ENCODE measurements around the gene DNAI4. TPM values are rescaled to one million over a fixed set of nuclear protein-coding genes. Genes with fewer than 3 reads are reported as not detected.

The DNAI4 gene
- total RNA-seq, 4 donors from 2014 or later = 6.2 to 26.5 (median 16.8) TPM

GRCh38 chr1:66834926-66835325, 89.7 kb downstream of the DNAI4 start:
- DNase-seq = no peak
- no peaks in the 10 kb centered on the region for H3K4me1 ChIP-seq
- no peak overlapping the region for H3K27ac ChIP-seq
- in situ Hi-C loops (cut with MboI; ENCODE audit: low pct_ligation_motif_present in 1 of 4, low pct_unique_long_range_greater_than_20kb in 1 of 4, low sequenced_read_pairs in 3 of 4) = no loop called here
- H3K27me3 ChIP-seq = no peaks in the 10 kb centered on the region
- intact Hi-C loops (cut with DNase I; ENCODE audit: low total_unique reads) = no loop called here
- no peak overlapping the region for H3K4me3 ChIP-seq
- H3K36me3 ChIP-seq = no peaks in the 10 kb centered on the region
- no peaks in the 10 kb centered on the region for H3K9me3 ChIP-seq
- TF ChIP-seq POLR2A (IDR thresholded peaks at IDR 0.05) (no peak), EP300 (IDR thresholded peaks at IDR 0.05; ENCODE audit: low read depth) (no peak), CTCF (IDR thresholded peaks at IDR 0.05) (no peak), POLR2AphosphoS5 (IDR thresholded peaks at IDR 0.05) (no peak)

- Histone ChIP-seq H3K27ac (no peak overlapping the region), H3K9me3 (no peaks in the 10 kb centered on the region), H3K4me3 (no peak overlapping the region), H3K36me3 (no peaks in the 10 kb centered on the region), H3K27me3 (no peaks in the 10 kb centered on the region), H3K4me1 (no peaks in the 10 kb centered on the region)
- in situ Hi-C loops (cut with MboI; ENCODE audit: low pct_ligation_motif_present in 1 of 4, low pct_unique_long_range_greater_than_20kb in 1 of 4, low sequenced_read_pairs in 3 of 4) = no loop called here
- intact Hi-C loops (cut with DNase I; ENCODE audit: low total_unique reads) = no loop called here
- no peak for TF ChIP-seq POLR2AphosphoS5 (IDR thresholded peaks at IDR 0.05)
- TF ChIP-seq CTCF (IDR thresholded peaks at IDR 0.05) = no peak
- no peak for TF ChIP-seq EP300 (IDR thresholded peaks at IDR 0.05; ENCODE audit: low read depth)
- no peak for TF ChIP-seq POLR2A (IDR thresholded peaks at IDR 0.05)
- DNase-seq = no peak
Measured at GRCh38 chr1:66833112-66833511, 91.5 kb downstream of the DNAI4 start.

- no peak for DNase-seq
- Histone ChIP-seq H3K9me3 (no peaks in the 10 kb centered on the region), H3K36me3 (no peaks in the 10 kb centered on the region), H3K27ac (no peak overlapping the region), H3K27me3 (no peaks in the 10 kb centered on the region), H3K4me1 (no peaks in the 10 kb centered on the region), H3K4me3 (no peak overlapping the region)
- TF ChIP-seq POLR2AphosphoS5 (IDR thresholded peaks at IDR 0.05) (no peak), POLR2A (IDR thresholded peaks at IDR 0.05) (no peak), CTCF (IDR thresholded peaks at IDR 0.05) (no peak), EP300 (IDR thresholded peaks at IDR 0.05; ENCODE audit: low read depth) (no peak)
- in situ Hi-C loops (cut with MboI; ENCODE audit: low pct_ligation_motif_present in 1 of 4, low pct_unique_long_range_greater_than_20kb in 1 of 4, low sequenced_read_pairs in 3 of 4) = no loop called here
- intact Hi-C loops (cut with DNase I; ENCODE audit: low total_unique reads) = no loop called here
- 73 to 77% methylated on average over 3 of the region's 3 CpGs for WGBS, 2 donors (ENCODE audit: low coverage in 1 of 2)
Measured at GRCh38 chr1:66831529-66832239, 93.0 kb downstream of the DNAI4 start.

- intact Hi-C loops (cut with DNase I; ENCODE audit: low total_unique reads) (no loop called here), in situ Hi-C loops (cut with MboI; ENCODE audit: low pct_ligation_motif_present in 1 of 4, low pct_unique_long_range_greater_than_20kb in 1 of 4, low sequenced_read_pairs in 3 of 4) (no loop called here)
- no peak overlapping the region for H3K27ac ChIP-seq
- H3K4me1 ChIP-seq = no peaks in the 10 kb centered on the region
- H3K27me3 ChIP-seq = no peaks in the 10 kb centered on the region
- H3K9me3 ChIP-seq = no peaks in the 10 kb centered on the region
- DNase-seq = no peak
- H3K36me3 ChIP-seq = no peaks in the 10 kb centered on the region
- TF ChIP-seq POLR2A (IDR thresholded peaks at IDR 0.05) (no peak), CTCF (IDR thresholded peaks at IDR 0.05) (no peak), POLR2AphosphoS5 (IDR thresholded peaks at IDR 0.05) (no peak), EP300 (IDR thresholded peaks at IDR 0.05; ENCODE audit: low read depth) (no peak)
- H3K4me3 ChIP-seq = no peak overlapping the region
- 97% methylated on average over 1 of the region's 1 CpG; no CpG with 5 or more reads in 1 of the 2 donors for whole genome bisulfite sequencing, 2 donors (ENCODE audit: low coverage in 1 of 2)
Measured at GRCh38 chr1:66824771-66825170, 99.9 kb downstream of the DNAI4 start.

All from transverse colon (tissue), 4 donors.